Osteoblast (primary cell): ENCODE data around the gene CDYL2. TPM values are rescaled to one million over a fixed set of nuclear protein-coding genes. Genes with fewer than 3 reads are reported as not detected.

Source experiments
- DNase-seq: peaks from one replicate; pipeline ENCODE4 v3.0.0; 2011; ENCODE audit warnings: low spot score, mixed read lengths; ENCODE audit not compliant: insufficient read length; ENCODE audit errors: missing footprints
- H2AFZ ChIP-seq: 2 replicates; pipeline ENCODE4 v1.6.0; 2011; ENCODE audit warnings: mild to moderate bottlenecking, low read length
- H3K27ac ChIP-seq: 2 replicates; pipeline ENCODE4 v1.5.1; 2011; ENCODE audit warnings: mild to moderate bottlenecking, low read depth, low read length, moderate library complexity
- H3K27me3 ChIP-seq: 2 replicates; pipeline ENCODE4 v1.6.0; 2012; ENCODE audit warnings: mild to moderate bottlenecking, control low read depth, inconsistent platforms, low read length, moderate library complexity; ENCODE audit not compliant: insufficient read depth
- H3K36me3 ChIP-seq: 2 replicates; pipeline ENCODE4 v1.5.1; 2011; ENCODE audit warnings: mild to moderate bottlenecking, low read length, control low read depth, moderate library complexity; ENCODE audit not compliant: insufficient read depth
- H3K4me1 ChIP-seq: 2 replicates; pipeline ENCODE4 v1.5.1; 2011; ENCODE audit warnings: mild to moderate bottlenecking, low read length, control low read depth, moderate library complexity; ENCODE audit not compliant: insufficient read depth
- H3K4me2 ChIP-seq: 2 replicates; pipeline ENCODE4 v1.6.0; 2011; ENCODE audit warnings: mild to moderate bottlenecking, low read length; ENCODE audit not compliant: insufficient read depth
- H3K4me3 ChIP-seq: fragments of 200-600 bp; sonication (generic); 3 replicates; pipeline ENCODE4 v1.5.1; 2012; ENCODE audit warnings: mild to moderate bottlenecking, low read length, inconsistent platforms; ENCODE audit not compliant: insufficient read depth
- H3K79me2 ChIP-seq: 2 replicates; pipeline ENCODE4 v1.6.0; 2012; ENCODE audit warnings: mild to moderate bottlenecking, low read length, control low read depth, inconsistent platforms; ENCODE audit not compliant: insufficient read depth
- H3K9me3 ChIP-seq: 2 replicates; pipeline ENCODE4 v1.5.1; 2011; ENCODE audit warnings: low read depth, low read length, control low read depth
- H4K20me1 ChIP-seq: 2 replicates; pipeline ENCODE4 v1.6.0; 2012; ENCODE audit warnings: mild to moderate bottlenecking, low read length, control low read depth; ENCODE audit not compliant: insufficient read depth
- total RNA-seq: library from RNA; depleted of rRNA; stranded (reverse); fragments of >200 nt; gene quantifications from 2 replicates; pipeline ENCODE4 v1.2.3, GENCODE V29; 2012
- TF ChIP-seq, protein P1 (sequence below): IDR thresholded peaks from 2 replicates; pipeline ENCODE4 v1.5.1; 2011; ENCODE audit warnings: mild to moderate bottlenecking, low read depth, low read length, moderate library complexity; ENCODE audit errors: extremely low read depth

CDYL2 gene
- total RNA-seq, 1 donor = 8.3 TPM

DNA sequence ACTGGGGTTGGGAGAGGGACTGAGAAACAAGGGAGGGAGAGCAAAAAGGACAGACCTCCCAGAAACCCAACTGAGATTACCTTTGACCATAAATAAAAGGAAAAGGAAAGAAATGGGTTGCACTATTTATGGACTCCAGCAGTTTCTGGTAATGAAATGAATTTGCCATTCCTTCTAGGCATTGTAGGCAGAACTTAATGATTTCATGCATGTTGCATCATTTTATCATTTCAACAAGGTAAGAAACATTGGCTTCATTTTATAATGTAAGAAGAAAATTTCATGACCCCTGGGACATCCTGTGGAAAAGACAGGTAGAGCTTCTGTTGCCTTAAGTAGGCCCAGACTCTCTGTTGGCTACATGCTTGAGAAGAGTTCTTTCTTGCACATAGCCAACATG lies 8.2 kb upstream of the CDYL2 start:
- TF ChIP-seq, protein P1, sequence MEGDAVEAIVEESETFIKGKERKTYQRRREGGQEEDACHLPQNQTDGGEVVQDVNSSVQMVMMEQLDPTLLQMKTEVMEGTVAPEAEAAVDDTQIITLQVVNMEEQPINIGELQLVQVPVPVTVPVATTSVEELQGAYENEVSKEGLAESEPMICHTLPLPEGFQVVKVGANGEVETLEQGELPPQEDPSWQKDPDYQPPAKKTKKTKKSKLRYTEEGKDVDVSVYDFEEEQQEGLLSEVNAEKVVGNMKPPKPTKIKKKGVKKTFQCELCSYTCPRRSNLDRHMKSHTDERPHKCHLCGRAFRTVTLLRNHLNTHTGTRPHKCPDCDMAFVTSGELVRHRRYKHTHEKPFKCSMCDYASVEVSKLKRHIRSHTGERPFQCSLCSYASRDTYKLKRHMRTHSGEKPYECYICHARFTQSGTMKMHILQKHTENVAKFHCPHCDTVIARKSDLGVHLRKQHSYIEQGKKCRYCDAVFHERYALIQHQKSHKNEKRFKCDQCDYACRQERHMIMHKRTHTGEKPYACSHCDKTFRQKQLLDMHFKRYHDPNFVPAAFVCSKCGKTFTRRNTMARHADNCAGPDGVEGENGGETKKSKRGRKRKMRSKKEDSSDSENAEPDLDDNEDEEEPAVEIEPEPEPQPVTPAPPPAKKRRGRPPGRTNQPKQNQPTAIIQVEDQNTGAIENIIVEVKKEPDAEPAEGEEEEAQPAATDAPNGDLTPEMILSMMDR = no peak
- Histone ChIP-seq H3K36me3 (no peaks in the 10 kb centered on the region), H3K4me3 (no peak overlapping the region), H2AFZ (no peak overlapping the region), H3K4me2 (no peak overlapping the region), H3K9me3 (no peaks in the 10 kb centered on the region), H4K20me1 (no peaks in the 10 kb centered on the region), H3K27me3 (peaks cover 4% of the 10 kb centered on the region), H3K4me1 (no peaks in the 10 kb centered on the region), H3K79me2 (no peaks in the 10 kb centered on the region), H3K27ac (no peak overlapping the region)
- no peak for DNase-seq

- Histone ChIP-seq H3K36me3 (no peaks in the 10 kb centered on the region), H3K4me2 (no peak overlapping the region), H3K9me3 (no peaks in the 10 kb centered on the region), H4K20me1 (no peaks in the 10 kb centered on the region), H3K79me2 (no peaks in the 10 kb centered on the region), H3K4me1 (peaks cover 5% of the 10 kb centered on the region), H3K27me3 (peaks cover under 1% of the 10 kb centered on the region), H2AFZ (no peak overlapping the region), H3K27ac (no peak overlapping the region), H3K4me3 (no peak overlapping the region)
- no peak for DNase-seq
- TF ChIP-seq, protein P1 = no peak
These were observed 5.0 kb upstream of the CDYL2 start for GRCh38 chr16:80809366-80809765.

DNA sequence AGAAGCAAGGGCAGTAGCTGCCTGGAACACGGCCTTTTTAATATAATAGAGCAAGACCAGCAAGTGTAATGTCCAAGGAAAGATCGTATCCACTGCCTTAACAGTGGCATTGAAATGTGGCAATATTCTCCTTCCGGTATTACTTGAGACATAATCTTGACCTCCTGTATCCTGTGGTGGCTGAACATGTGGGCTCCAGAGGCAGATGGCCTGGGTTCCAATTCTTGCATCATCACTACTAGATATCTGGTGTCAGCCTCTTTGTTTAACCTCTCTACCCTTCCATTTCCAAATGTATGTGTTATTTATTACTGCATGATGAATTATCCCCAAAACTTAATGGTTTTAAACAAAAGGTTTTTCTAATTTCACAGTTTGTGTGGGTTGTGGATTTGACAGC lies 3.5 kb upstream of the CDYL2 start:
- no peaks in the 10 kb centered on the region for H3K9me3 ChIP-seq
- peaks cover 1% of the 10 kb centered on the region for H3K79me2 ChIP-seq
- no peaks in the 10 kb centered on the region for H3K36me3 ChIP-seq
- no peak overlapping the region for H3K4me3 ChIP-seq
- no peak overlapping the region for H2AFZ ChIP-seq
- H4K20me1 ChIP-seq = no peaks in the 10 kb centered on the region
- TF ChIP-seq, protein P1 = no peak
- no peak overlapping the region for H3K27ac ChIP-seq
- DNase-seq = no peak
- H3K4me1 ChIP-seq = peaks cover 5% of the 10 kb centered on the region
- no peaks in the 10 kb centered on the region for H3K27me3 ChIP-seq
- no peak overlapping the region for H3K4me2 ChIP-seq

DNA sequence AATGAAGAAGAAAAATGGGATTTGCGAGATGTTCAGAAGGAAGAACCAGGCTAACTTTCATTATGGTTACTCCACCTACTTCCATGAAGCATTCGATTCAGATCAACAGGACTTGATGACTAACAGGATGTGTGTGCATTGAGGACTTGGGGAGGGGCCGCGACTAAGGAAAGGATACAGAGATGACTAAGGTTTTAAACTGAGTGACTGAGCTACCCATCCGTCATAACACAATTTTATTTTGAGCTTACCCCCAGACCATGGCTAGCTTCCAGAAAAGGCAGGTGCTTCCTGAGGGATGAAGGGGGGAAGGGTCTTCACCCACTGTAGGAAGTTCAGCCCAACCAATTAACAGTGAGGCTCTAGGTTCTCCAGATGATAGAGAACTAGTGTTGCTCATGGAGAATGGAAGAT lies 2.5 kb upstream of the CDYL2 start:
- Histone ChIP-seq H3K27me3 (no peaks in the 10 kb centered on the region), H2AFZ (peak overlapping the region; percentile 70), H3K36me3 (no peaks in the 10 kb centered on the region), H4K20me1 (no peaks in the 10 kb centered on the region), H3K4me3 (peak overlapping the region; percentile 28), H3K4me1 (peaks cover 5% of the 10 kb centered on the region), H3K27ac (no peak overlapping the region), H3K79me2 (peaks cover 8% of the 10 kb centered on the region), H3K4me2 (peak overlapping the region; percentile 59), H3K9me3 (no peaks in the 10 kb centered on the region)
- TF ChIP-seq, protein P1 = no peak
- DNase-seq = peak; percentile 96
